Motor neuron (in vitro differentiated cells): ENCODE results near the gene GLYR1. TPM values are rescaled to one million over a fixed set of nuclear protein-coding genes. Genes with fewer than 3 reads are reported as not detected.

ENCODE experiments used
- ATAC-seq, 8 experiments: fragments of 200-7000 bp; cut with Tn5 transposase; replicated peaks in 6 of 8; 2 replicates each; pipeline ENCODE4 v1.8.0; 2021; ENCODE audit warnings: mild to moderate bottlenecking in 8 of 8, moderate library complexity in 8 of 8
- H3K27ac ChIP-seq, 2 donors: fragments of 250-450 bp; sonication (Bioruptor Pico); 2 replicates each; pipeline ENCODE4 v1.9.0; 2021; ENCODE audit warnings: antibody characterized with exemption in 2 of 2, mild to moderate bottlenecking in 2 of 2, moderate library complexity in 1 of 2
- H3K4me1 ChIP-seq, 2 donors: fragments of 250-450 bp; sonication (Bioruptor Pico); replicated peaks in 1 of 2; 2 replicates each; pipeline ENCODE4 v1.6.1; 2021; ENCODE audit warnings: antibody characterized with exemption in 2 of 2, mild to moderate bottlenecking in 2 of 2, moderate library complexity in 1 of 2
- H3K4me3 ChIP-seq, 5 donors: fragments of 250-450 bp; sonication (Bioruptor Pico); 2 replicates each; pipeline ENCODE4 v1.9.0; 2021; ENCODE audit warnings: antibody characterized with exemption in 5 of 5, mild to moderate bottlenecking in 5 of 5, moderate library complexity in 4 of 5
- WGBS, 10 experiments: fragments of 450-650 bp; shearing (Covaris generic); methylation state at CpG; one replicate each; pipeline ENCODE4 v1.0.0; 2022; 5-methylcytosine and 5-hydroxymethylcytosine counted together
- in situ Hi-C, 9 experiments: fragments of 400-800 bp; cut with MboI; loops; one replicate each; pipeline ENCODE4 v1.15.0; 2021; ENCODE audit warnings: low sequenced_read_pairs in 9 of 9, low pct_unique_long_range_greater_than_20kb in 2 of 9; ENCODE audit not compliant: unreplicated experiment in 9 of 9
- total RNA-seq, 8 experiments: library from RNA; unstranded; fragments of 300-600 nt; gene quantifications; 2 replicates each; pipeline versions ENCODE4 v1.2.3 to v1.2.4, GENCODE V29; 2022

The GLYR1 gene
- total RNA-seq, 8 experiments from 2014 or later, result 36.4 to 101 (median 49.5) TPM

DNA sequence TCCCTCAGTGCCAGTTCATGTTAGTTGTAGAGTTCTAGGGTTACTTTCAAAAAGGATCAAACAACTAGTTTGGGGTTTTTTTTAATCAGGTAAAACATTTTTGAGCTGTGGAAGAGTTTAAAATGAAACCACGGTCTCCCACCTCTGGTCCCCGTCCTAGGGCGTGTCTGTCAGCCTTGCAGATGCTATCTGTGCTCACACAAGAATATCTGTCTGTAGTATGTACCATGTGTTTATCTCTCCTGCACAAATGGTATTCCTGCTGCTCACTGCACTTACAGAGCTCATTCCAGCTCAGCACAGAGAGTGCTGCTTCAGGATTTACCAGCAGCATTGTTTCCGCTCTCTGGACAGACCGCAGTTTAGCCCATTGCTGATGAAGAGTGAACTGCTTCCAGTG, 39.1 kb upstream of the GLYR1 start:
- H3K27ac ChIP-seq, result no peak overlapping the region
- H3K4me3 ChIP-seq, result no peak overlapping the region
- in situ Hi-C loops, result no loop called here
- no peak for ATAC-seq
- 90 to 100% (median 100%) methylated on average over 1 to 5 of the region's 5 CpGs; no CpG with 5 or more reads in 4 of the 10 experiments for WGBS, 10 experiments
- H3K4me1 ChIP-seq, result no peaks in the 10 kb centered on the region

- no peak overlapping the region for H3K27ac ChIP-seq
- H3K4me1 ChIP-seq, result no peaks in the 10 kb centered on the region
- H3K4me3 ChIP-seq, result no peak overlapping the region
- 80 to 100% (median 97%) methylated on average over 1 to 15 of the region's 45 CpGs; no CpG with 5 or more reads in 1 of the 10 experiments for WGBS, 10 experiments
- no peak for ATAC-seq
- in situ Hi-C loops, result no loop called here
Observed at GRCh38 chr16:4884972-4885874, 38.1 kb upstream of the GLYR1 start.

DNA sequence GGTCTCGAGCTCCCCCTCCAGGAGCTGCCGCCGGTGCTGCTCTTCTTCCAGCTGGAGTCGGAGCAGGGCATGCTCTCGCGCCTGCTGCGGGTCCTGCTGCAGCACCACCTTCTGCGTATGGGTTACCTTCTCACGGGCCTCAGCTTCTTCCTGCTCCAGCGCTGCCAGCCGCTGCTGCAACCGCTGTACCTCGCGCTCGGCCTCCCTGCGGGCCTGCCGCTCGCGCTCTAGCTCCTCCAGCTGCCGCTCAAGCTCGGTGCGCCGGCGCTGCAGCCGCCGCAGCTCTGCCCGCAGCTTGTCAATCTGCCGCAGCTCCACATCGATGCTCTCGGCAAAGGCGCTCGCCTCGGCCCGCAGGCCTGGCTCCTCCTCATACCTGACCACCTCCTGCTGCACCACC, 37.1 kb upstream of the GLYR1 start:
- Histone ChIP-seq H3K27ac (no peak overlapping the region), H3K4me1 (no peaks in the 10 kb centered on the region), H3K4me3 (no peak overlapping the region)
- 91 to 100% (median 95%) methylated on average over 1 to 28 of the region's 34 CpGs; no CpG with 5 or more reads in 5 of the 10 experiments for WGBS, 10 experiments
- in situ Hi-C loops, result no loop called here
- no peak for ATAC-seq

GRCh38 chr16:4883501-4883900, 36.4 kb upstream of the GLYR1 start:
- WGBS, 10 experiments, result 95 to 100% (median 100%) methylated on average over 2 to 10 of the region's 25 CpGs; no CpG with 5 or more reads in 4 of the 10 experiments
- no peak overlapping the region for H3K4me3 ChIP-seq
- in situ Hi-C loops, result no loop called here
- no peaks in the 10 kb centered on the region for H3K4me1 ChIP-seq
- ATAC-seq, result no peak
- no peak overlapping the region for H3K27ac ChIP-seq

DNA sequence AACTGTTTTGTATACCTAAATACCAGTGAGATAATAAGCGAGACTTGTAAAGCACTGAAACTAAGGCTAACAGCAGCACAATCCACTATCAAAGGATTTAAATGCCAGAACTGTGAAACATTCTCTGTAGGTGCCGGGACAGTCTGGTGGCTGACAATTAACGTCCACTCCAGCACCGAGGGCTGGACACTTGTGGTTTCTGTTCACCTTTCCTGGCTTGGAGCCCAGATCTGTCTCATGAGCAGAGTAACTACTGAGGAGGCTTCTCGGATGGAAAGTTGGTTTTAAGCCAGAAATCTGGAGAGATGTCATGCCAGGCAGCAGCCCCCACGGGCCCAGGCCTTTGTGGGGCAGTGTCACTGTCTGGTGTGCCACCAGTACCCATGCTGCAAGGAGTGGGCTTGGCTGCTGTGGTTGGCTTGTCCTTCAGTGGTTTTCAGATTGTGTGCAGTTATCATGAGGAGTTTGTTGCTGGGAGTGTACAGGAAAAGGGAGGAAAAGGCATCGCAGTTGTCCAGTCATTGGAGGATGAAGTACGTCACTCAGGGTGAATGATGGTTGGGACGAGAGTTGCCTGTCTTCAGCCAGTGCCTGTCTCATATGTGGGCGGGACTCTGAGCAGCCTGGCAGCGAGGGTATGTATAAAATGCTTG, 35.7 kb upstream of the GLYR1 start:
- Histone ChIP-seq H3K4me1 (no peaks in the 10 kb centered on the region), H3K4me3 (no peak overlapping the region), H3K27ac (no peak overlapping the region)
- in situ Hi-C loops, result no loop called here
- 49 to 100% (median 95%) methylated on average over 1 to 10 of the region's 11 CpGs; no CpG with 5 or more reads in 2 of the 10 experiments for WGBS, 10 experiments
- ATAC-seq, result peak; percentile 18 to 86 (median 34)

- Histone ChIP-seq H3K4me3 (no peak overlapping the region), H3K27ac (no peak overlapping the region), H3K4me1 (no peaks in the 10 kb centered on the region)
- 0 to 100% (median 64%) methylated on average over 1 to 11 of the region's 14 CpGs; no CpG with 5 or more reads in 1 of the 10 experiments for WGBS, 10 experiments
- in situ Hi-C loops, result no loop called here
- peak in 6 of 8 experiments; percentile 6 to 90 (median 23) for ATAC-seq
Observed at GRCh38 chr16:4882000-4882632, 35.0 kb upstream of the GLYR1 start.

- in situ Hi-C loops, result no loop called here
- no peak for ATAC-seq
- no peak overlapping the region for H3K27ac ChIP-seq
- 77 to 100% (median 94%) methylated on average over 1 to 11 of the region's 17 CpGs; no CpG with 5 or more reads in 2 of the 10 experiments for whole genome bisulfite sequencing, 10 experiments
- H3K4me3 ChIP-seq, result no peak overlapping the region
- no peaks in the 10 kb centered on the region for H3K4me1 ChIP-seq
Observed at GRCh38 chr16:4880006-4880580, 33.0 kb upstream of the GLYR1 start.

GRCh38 chr16:4879049-4879448, 32.0 kb upstream of the GLYR1 start:
- WGBS, 10 experiments, result 0 to 100% (median 57%) methylated on average over 1 to 4 of the region's 4 CpGs
- in situ Hi-C loops, result no loop called here
- ATAC-seq, result peak in 1 of 8 experiments; percentile 5
- Histone ChIP-seq H3K4me3 (no peak overlapping the region), H3K27ac (no peak overlapping the region), H3K4me1 (no peaks in the 10 kb centered on the region)

- Histone ChIP-seq H3K27ac (no peak overlapping the region), H3K4me1 (no peaks in the 10 kb centered on the region), H3K4me3 (no peak overlapping the region)
- WGBS, 10 experiments, result 92 to 100% (median 100%) methylated on average over 1 to 10 of the region's 14 CpGs; no CpG with 5 or more reads in 4 of the 10 experiments
- in situ Hi-C loops, result no loop called here
- ATAC-seq, result no peak
Observed at GRCh38 chr16:4877380-4877685, 30.2 kb upstream of the GLYR1 start.

DNA sequence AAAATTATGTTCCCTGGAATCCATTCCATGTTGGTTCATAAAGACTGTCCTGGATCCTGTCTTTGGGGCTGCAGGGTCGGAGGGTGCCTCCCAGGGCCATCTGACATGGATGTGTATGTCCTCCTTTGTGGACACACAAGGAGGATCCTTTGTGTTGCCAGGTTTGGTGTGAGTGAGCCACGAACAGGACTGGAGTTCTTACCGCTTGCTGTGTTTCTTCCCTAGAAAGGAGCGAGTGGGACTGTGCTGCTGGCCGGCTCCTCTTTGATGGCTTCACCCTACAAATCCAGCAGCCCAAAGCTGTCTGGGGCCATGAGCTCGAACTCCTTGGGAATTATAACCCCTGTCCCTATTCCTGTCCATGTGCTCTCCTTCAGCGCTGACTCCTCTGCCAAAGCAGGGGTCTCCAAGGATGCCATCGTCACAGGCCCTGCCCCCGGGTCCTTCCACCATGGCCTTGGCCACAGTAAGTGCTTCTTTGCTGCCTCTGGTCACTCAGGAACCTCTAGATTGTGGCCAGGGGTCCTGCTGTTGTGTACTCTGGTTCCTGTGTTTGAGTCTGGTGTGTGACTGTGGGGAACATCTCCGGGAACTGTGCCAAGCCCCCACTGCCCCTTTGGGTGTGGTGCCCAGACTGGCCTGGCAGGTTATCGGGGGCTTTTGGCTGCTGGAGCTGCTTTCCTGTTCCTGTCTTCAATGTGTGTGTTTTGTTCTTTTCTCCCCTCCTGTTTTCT, 29.7 kb upstream of the GLYR1 start:
- 81 to 100% (median 95%) methylated on average over 1 to 7 of the region's 11 CpGs; no CpG with 5 or more reads in 1 of the 10 experiments for WGBS, 10 experiments
- Histone ChIP-seq H3K4me3 (no peak overlapping the region), H3K27ac (no peak overlapping the region), H3K4me1 (no peaks in the 10 kb centered on the region)
- in situ Hi-C loops, result no loop called here
- ATAC-seq, result no peak

DNA sequence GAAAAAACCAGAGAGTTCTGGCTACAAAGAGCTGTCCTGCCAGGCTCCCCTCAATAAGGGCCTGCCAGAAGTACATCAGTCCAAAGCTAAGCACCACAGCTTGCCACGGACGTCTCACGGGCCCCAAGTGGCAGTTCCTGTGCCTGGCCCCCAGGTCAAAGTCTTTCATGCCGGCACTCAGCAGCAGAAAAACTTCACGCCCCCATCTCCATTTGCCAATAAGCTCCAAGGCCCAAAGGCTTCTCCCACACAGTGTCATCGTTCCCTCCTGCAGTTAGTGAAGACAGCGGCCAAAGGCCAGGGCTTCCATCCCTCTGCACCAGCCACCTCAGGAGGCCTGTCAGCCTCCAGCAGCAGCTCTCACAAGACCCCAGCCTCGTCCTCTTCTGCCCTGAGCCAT, 27.6 kb upstream of the GLYR1 start:
- in situ Hi-C loops, result no loop called here
- no peaks in the 10 kb centered on the region for H3K4me1 ChIP-seq
- no peak overlapping the region for H3K27ac ChIP-seq
- WGBS, 10 experiments, result 60 to 95% (median 92%) methylated on average over 1 to 7 of the region's 8 CpGs; no CpG with 5 or more reads in 3 of the 10 experiments
- ATAC-seq, result no peak
- H3K4me3 ChIP-seq, result no peak overlapping the region

DNA sequence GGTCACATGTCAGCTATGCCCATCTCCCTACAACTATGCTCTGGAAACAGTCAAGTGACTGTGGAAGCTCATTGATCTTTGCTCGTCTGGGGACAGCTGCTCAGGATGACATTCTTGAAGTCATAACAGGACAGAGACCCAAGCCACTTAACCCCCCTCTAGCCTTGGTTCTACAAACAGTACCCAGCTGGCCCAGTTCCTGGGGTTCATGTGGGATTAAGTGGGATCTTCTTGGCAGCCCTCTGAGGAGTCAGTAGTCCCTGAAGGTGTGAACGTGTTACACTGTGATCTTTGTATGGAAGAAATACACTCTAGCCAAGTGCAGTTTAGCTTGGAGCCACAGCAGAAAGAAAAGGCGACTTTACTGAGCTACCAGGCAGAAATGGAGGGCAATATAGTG, 26.0 kb upstream of the GLYR1 start:
- ATAC-seq, result no peak
- 63 to 100% (median 100%) methylated on average over 1 to 2 of the region's 3 CpGs; no CpG with 5 or more reads in 4 of the 10 experiments for WGBS, 10 experiments
- no peaks in the 10 kb centered on the region for H3K4me1 ChIP-seq
- in situ Hi-C loops, result no loop called here
- no peak overlapping the region for H3K4me3 ChIP-seq
- no peak overlapping the region for H3K27ac ChIP-seq
